Neural cell (in vitro differentiated cells): ENCODE data around the gene ZNF117.
"Not testable (repeated sequence)": the region's sequence is repeated elsewhere in the genome, so short reads cannot be mapped to it uniquely, and the experiment has no call there.

Experiments
- POLR2AphosphoS5 ChIP-seq: IDR thresholded peaks from 2 replicates; pipeline ENCODE4 v1.6.1; 2012
- RAD21 ChIP-seq: fragments of 450-650 bp; conservative IDR thresholded peaks from 2 replicates; pipeline ENCODE4 v1.6.1; 2014; ENCODE audit warnings: antibody characterized with exemption, mild to moderate bottlenecking, moderate library complexity
- TAF1 ChIP-seq: IDR thresholded peaks from 2 replicates; pipeline ENCODE4 v1.6.1; 2012; ENCODE audit warnings: low read depth
- TF ChIP-seq, protein P1 (sequence below): fragments of 450-650 bp; IDR thresholded peaks from 2 replicates; pipeline ENCODE4 v1.5.1; 2014; ENCODE audit warnings: antibody characterized with exemption, mild to moderate bottlenecking, moderate library complexity; ENCODE audit not compliant: poor library complexity, severe bottlenecking
- TF ChIP-seq, protein P2 (sequence below): IDR thresholded peaks from 2 replicates; pipeline ENCODE4 v1.6.1; 2012; ENCODE audit warnings: borderline replicate concordance

DNA sequence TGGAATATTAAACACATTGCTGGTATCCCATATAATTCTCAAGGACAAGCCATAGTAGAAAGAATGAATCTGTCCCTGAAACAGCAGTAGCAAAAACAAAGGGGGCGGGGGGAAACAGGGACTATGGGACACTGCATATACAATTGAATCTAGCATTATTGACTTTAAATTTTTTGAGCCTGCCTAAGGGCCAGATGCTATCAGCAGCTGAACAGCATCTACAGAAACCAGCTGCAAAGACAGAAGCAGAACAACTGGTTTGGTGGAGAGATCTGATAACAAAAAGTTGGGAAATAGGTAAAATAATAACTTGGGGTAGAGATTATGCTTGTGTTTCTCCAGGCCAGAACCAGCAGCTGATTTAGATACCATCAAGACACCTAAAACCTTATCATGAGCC lies 42.1 kb downstream of the ZNF117 start:
- TF ChIP-seq, protein P1, sequence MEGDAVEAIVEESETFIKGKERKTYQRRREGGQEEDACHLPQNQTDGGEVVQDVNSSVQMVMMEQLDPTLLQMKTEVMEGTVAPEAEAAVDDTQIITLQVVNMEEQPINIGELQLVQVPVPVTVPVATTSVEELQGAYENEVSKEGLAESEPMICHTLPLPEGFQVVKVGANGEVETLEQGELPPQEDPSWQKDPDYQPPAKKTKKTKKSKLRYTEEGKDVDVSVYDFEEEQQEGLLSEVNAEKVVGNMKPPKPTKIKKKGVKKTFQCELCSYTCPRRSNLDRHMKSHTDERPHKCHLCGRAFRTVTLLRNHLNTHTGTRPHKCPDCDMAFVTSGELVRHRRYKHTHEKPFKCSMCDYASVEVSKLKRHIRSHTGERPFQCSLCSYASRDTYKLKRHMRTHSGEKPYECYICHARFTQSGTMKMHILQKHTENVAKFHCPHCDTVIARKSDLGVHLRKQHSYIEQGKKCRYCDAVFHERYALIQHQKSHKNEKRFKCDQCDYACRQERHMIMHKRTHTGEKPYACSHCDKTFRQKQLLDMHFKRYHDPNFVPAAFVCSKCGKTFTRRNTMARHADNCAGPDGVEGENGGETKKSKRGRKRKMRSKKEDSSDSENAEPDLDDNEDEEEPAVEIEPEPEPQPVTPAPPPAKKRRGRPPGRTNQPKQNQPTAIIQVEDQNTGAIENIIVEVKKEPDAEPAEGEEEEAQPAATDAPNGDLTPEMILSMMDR: not testable (repeated sequence)
- TF ChIP-seq, protein P2, sequence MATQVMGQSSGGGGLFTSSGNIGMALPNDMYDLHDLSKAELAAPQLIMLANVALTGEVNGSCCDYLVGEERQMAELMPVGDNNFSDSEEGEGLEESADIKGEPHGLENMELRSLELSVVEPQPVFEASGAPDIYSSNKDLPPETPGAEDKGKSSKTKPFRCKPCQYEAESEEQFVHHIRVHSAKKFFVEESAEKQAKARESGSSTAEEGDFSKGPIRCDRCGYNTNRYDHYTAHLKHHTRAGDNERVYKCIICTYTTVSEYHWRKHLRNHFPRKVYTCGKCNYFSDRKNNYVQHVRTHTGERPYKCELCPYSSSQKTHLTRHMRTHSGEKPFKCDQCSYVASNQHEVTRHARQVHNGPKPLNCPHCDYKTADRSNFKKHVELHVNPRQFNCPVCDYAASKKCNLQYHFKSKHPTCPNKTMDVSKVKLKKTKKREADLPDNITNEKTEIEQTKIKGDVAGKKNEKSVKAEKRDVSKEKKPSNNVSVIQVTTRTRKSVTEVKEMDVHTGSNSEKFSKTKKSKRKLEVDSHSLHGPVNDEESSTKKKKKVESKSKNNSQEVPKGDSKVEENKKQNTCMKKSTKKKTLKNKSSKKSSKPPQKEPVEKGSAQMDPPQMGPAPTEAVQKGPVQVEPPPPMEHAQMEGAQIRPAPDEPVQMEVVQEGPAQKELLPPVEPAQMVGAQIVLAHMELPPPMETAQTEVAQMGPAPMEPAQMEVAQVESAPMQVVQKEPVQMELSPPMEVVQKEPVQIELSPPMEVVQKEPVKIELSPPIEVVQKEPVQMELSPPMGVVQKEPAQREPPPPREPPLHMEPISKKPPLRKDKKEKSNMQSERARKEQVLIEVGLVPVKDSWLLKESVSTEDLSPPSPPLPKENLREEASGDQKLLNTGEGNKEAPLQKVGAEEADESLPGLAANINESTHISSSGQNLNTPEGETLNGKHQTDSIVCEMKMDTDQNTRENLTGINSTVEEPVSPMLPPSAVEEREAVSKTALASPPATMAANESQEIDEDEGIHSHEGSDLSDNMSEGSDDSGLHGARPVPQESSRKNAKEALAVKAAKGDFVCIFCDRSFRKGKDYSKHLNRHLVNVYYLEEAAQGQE: not testable (repeated sequence)
- TF ChIP-seq RAD21, TAF1, POLR2AphosphoS5: not testable (repeated sequence)
